C4-2B (cell line): Measurements from ENCODE around the gene ZFC3H1.

Experiments used
- CTCF ChIP-seq: fragments of 450-650 bp; conservative IDR thresholded peaks from 2 replicates; pipeline ENCODE4 v1.5.1; 2017; ENCODE audit warnings: mild to moderate bottlenecking
- ZFX ChIP-seq: fragments of 450-650 bp; IDR thresholded peaks from 2 replicates; pipeline ENCODE4 v1.6.1; 2017

- no peak for TF ChIP-seq CTCF
- TF ChIP-seq ZFX, result no peak
Observed at GRCh38 chr12:71695782-71696181, 32.1 kb upstream of the ZFC3H1 start.
